GM19035 (cell line): ENCODE measurements around the gene FER.
"Not testable (repeated sequence)": the region's sequence is repeated elsewhere in the genome, so short reads cannot be mapped to it uniquely, and the experiment has no call there.

Experiments
- ATAC-seq: cut with Tn5 transposase; IDR thresholded peaks from one replicate; pipeline ENCODE4 v1.9.1; 2021; ENCODE audit not compliant: unreplicated experiment

Gene FER

GRCh38 chr5:108743846-108744245 is 3.9 kb upstream of the FER start:
- no peak for ATAC-seq

- ATAC-seq = no peak
Observed at GRCh38 chr5:108747111-108747773, 455 bp upstream of the FER start.

DNA sequence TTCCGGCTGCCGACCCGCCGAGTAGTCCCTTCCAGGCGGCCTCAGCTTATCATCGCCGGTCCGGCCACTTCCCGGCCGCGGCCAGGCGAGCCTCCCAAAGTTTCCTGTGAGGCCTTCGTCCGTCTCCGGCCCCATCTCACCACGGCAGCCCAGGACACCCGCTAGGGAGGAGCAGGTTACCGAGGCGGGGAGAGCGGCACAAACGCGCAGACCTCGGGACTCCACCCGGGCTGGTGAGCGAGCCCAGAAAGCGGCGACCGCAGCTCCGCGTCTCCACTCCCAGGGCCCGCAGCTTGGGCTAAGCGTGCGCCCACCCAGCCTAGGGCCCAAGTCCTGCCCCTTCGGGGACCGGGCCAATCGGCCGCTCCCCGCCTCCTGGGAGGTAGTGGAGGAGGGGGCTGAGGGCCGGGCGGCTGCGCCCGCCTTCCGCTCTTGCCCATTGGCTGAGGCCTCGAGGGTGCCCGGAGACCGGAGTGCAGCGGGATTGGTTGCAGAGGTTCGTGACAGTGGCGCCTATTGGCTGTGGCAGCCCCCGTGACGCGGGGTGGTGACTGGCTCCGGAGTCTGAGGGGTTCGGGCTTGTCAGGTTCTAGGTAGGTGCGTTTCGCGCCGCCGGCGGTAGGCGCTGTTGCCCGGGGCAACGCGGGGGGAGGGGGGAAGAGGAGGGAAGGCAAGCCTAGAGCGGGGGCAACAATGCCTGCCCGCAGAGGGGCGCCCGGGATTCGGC is 867 bp downstream of the FER start:
- ATAC-seq = peak; percentile 96

DNA sequence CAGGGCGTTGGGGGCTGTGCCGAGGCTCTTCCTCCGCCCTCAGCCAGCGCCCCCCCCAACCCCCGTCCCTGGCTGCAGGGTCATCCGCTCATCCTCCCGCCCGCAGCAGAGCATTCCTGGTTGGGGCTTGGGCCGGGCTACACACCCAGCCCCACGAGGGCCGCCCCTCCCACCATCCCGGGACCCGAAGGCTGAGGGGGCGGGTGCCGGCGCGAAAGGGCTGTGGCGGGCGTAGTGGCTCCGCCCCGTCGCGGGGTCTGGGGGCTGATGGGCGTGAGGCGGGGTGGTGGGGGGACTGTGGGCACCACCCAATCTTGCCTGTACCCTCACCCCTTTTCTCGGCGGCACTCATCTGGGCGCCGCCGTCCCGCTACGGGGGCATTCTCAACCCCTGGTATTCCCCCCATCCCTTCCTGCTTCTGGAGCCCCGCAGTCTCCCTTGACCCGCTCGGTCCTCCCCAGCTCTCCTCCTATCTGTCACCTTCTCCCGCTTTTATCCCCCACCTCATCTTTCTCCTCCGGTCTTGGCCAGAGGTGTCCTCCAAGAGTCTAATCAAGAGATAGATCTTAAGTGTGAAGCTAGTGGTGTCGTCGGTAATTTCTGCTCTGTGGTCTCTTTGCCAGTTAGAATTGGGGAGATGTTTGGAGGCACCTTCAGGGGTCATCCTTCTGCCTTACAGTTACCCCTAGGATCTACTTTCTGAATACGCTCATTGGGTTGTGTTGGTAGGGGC is 1.6 kb downstream of the FER start:
- ATAC-seq = peak; percentile 32

DNA sequence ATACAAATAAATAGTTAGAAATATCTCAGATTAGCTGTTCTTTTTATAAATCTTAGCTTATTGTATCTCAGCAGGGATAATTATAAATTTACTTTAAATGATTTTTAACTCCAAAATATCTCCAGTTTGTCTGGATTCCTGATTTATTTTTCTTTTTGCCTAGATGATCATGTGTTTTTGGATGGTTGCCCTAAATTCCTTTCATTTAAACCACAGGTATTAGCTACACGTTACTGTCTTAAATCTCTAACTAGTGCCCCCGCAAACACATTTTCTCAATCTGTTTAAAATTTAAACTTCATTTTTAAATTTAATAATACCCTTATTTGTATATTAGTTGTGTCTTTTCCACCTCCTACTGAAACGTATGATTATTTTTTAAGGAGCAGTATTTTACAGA is 5.6 kb downstream of the FER start:
- ATAC-seq = no peak

GRCh38 chr5:108753877-108754276 is 6.2 kb downstream of the FER start:
- no peak for ATAC-seq

- ATAC-seq = no peak
Observed at GRCh38 chr5:108760512-108760911, 12.8 kb downstream of the FER start.

- ATAC-seq = no peak
Observed at GRCh38 chr5:108762660-108763059, 15.0 kb downstream of the FER start.

DNA sequence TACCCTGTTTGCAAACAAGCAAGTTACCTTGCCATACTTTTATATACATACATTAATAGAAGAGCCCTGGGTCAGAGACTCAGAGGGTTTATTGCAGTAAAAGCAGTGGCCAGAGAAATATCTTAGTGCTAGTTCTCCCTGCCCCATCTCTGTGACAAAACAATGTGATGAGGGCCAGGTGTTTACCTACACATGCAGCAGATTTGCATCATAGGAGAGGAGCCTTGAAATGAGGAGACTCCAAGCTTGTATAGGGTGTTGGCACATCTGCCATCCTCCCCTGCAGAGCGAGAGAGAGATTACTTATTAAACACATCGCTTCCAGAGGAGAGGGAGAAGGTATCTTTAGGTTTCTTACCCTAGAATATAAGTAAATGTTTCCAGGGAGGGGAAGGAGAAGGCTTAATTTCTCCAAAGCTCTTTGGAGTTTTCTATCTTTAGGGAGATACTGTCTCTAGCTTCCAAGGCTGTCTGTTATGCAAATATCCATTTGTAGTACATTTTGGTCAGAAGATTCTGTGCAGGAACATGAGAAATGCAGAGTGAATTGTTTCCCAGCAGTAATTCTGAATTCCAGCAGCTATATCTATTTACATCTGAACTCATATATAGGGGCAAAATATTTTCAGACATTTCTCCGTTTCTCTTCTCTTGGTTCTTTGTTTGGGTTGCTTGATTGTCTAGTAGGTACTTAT is 15.7 kb downstream of the FER start:
- no peak for ATAC-seq

DNA sequence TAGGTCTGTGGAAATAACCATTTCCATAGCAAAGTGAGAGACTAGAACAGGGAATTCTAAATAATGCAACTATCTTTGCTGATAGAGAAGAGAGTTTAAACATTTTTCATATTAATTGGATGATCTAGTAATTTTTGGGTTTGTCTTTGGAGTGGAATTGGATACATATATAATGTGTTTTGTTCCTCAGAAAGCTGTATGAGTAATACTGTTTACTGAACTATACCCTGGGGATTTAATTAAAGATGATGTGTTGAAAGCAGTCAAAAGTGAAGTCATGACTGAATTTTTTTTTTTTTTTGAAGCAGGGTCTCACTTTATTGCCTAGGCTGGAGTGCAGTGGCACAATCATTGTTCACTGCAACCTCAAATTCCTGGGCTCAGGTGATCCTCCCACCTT is 17.9 kb downstream of the FER start:
- no peak for ATAC-seq

DNA sequence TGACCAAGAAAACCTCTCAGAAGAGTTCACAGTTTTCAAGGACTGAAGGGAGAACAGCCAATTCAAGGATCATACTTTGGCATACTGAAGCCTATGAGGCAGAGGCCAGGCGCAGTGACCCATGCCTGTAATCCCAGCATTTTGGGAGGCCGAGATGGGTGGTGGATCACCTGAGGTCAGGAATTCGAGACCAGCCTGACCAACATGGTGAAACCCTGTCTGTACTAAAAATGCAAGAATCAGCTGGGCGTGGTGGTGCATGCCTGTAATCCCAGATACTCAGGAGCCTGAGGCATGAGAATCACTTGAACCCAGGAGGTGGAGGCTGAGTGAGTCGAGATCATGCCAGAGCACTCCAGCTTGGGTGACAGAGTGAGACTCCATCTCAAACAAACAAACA is 19.2 kb downstream of the FER start:
- not testable (repeated sequence) for ATAC-seq

GRCh38 chr5:108769352-108769751 is 21.7 kb downstream of the FER start:
- no peak for ATAC-seq

- no peak for ATAC-seq
Observed at GRCh38 chr5:108772626-108773025, 24.9 kb downstream of the FER start.

GRCh38 chr5:108773330-108773729 is 25.6 kb downstream of the FER start:
- ATAC-seq = no peak

DNA sequence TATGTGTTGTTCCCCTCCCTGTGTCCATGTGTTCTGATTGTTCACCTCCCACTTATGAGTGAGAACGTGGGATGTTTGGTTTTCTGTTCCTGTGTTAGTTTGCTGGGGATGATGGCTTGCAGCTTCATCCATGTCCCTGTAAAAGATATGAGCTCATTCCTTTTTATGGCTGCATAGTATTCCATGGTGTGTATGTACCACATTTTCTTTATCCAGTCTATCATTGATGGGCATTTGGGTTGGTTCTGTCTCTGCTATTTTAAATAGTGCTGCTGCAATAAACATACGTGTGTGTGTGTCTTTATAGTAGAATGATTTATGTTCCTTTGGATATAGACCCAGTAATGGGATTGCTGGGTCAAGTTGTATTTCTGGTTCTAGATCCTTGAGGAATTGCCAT is 26.4 kb downstream of the FER start:
- ATAC-seq = not testable (repeated sequence)

DNA sequence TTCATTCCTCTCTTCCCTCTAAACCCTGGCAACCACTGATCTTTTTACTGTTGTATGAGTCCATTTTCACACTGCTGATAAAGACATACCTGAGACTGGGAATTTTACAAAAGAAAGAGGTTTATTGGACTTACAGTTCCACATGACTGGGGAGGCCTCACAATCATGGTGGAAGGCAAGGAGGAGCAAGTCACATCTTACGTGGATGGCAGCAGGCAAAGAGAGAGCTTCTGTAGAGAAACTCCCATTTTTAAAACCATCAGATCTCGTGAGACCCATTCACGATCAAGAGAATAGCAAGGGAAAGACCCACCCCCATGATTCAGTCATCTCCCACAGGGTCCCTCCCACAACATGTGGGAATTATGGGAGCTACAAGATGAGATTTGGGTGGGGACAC is 29.9 kb downstream of the FER start:
- ATAC-seq = not testable (repeated sequence)

- ATAC-seq = not testable (repeated sequence)
Observed at GRCh38 chr5:108784577-108784976, 36.9 kb downstream of the FER start.

- no peak for ATAC-seq
Observed at GRCh38 chr5:108786806-108787483, 39.2 kb downstream of the FER start.

- no peak for ATAC-seq
Observed at GRCh38 chr5:108788142-108788541, 40.4 kb downstream of the FER start.

DNA sequence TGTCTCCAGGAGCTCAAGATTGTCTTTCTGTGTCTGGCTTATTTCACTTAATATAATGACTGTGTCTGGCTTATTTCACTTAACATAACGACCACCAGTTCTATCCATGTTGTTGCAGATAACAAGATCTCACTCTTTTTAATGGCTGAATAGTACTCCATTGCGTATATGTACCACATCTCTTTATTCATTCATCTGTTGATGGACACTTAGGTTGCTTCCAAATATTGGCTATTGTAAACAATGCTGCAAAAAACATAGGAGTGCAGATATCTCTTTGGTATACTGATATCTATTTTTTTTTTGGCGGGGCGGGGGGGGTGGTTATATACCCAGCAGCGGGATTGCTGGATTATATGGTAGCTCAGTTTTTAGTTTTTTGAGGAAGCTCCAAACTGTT is 45.5 kb downstream of the FER start:
- ATAC-seq = no peak

DNA sequence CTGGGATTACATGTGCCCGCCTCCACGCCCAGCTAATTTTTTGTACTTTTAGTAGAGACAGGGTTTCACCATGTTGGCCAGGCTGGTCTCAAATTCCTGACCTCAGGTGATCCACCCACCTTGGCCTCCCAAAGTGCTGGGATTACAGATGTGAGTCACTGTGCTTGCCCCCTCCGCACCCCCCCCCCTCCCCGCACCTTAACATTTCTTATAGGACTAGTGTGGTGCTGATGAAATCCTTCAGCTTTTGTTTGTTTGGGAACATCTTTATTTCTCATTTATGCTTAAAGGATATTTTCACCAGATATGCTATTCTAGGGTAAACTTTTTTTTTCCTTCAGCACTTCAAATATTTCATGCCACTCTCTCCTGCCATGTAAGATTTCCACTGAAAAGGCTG is 46.7 kb downstream of the FER start:
- not testable (repeated sequence) for ATAC-seq
